ENCODE data around the gene SGK2. TPM values are rescaled to one million over a fixed set of nuclear protein-coding genes. Genes with fewer than 3 reads are reported as not detected.

SGK2 gene
- total RNA-seq, 2 donors from 2014 or later: 14.3 to 21.4 TPM

- DNase-seq (no peak), ATAC-seq (no peak)
- H3K27me3 ChIP-seq: no peaks in the 10 kb centered on the region
- intact Hi-C loops (cut with DNase I): no loop called here
- H3K27ac ChIP-seq: no peak overlapping the region
- 88 to 94% methylated on average over 4 to 10 of the region's 10 CpGs for WGBS, 2 donors
- peaks cover 0 to 27% of the 10 kb centered on the region in 2 donors for H3K36me3 ChIP-seq (replicated peaks in 1 of 2; ENCODE audit: insufficient read depth in 1 of 2, low read depth in 2 of 2)
- no peaks in the 10 kb centered on the region for H3K9me3 ChIP-seq
- peaks cover 10% of the 10 kb centered on the region for H3K4me1 ChIP-seq
- no peak overlapping the region for H3K4me3 ChIP-seq
- TF ChIP-seq CTCF (IDR thresholded peaks at IDR 0.05) (no peak), POLR2A (IDR thresholded peaks at IDR 0.05) (no peak)
These were observed 11.7 kb downstream of the SGK2 start for GRCh38 chr20:43570496-43570895.

GRCh38 chr20:43571310-43571709 lies 12.5 kb downstream of the SGK2 start:
- TF ChIP-seq POLR2A (IDR thresholded peaks at IDR 0.05): no peak
- no peak for TF ChIP-seq CTCF (IDR thresholded peaks at IDR 0.05)
- ATAC-seq (no peak), DNase-seq (no peak)
- Histone ChIP-seq H3K27me3 (no peaks in the 10 kb centered on the region), H3K4me3 (no peak overlapping the region), H3K9me3 (no peaks in the 10 kb centered on the region), H3K36me3 (replicated peaks in 1 of 2; ENCODE audit: insufficient read depth in 1 of 2, low read depth in 2 of 2) (peaks cover 0 to 27% of the 10 kb centered on the region in 2 donors), H3K4me1 (peaks cover 10% of the 10 kb centered on the region), H3K27ac (no peak overlapping the region)
- intact Hi-C loops (cut with DNase I): no loop called here
- 90 to 95% methylated on average over 3 of the region's 3 CpGs for WGBS, 2 donors

GRCh38 chr20:43571771-43572170 lies 12.9 kb downstream of the SGK2 start:
- Histone ChIP-seq H3K4me1 (peaks cover 10% of the 10 kb centered on the region), H3K9me3 (no peaks in the 10 kb centered on the region), H3K4me3 (no peak overlapping the region), H3K36me3 (replicated peaks in 1 of 2; ENCODE audit: insufficient read depth in 1 of 2, low read depth in 2 of 2) (peaks cover 0 to 28% of the 10 kb centered on the region in 2 donors), H3K27ac (no peak overlapping the region), H3K27me3 (no peaks in the 10 kb centered on the region)
- 82 to 84% methylated on average over 4 to 6 of the region's 6 CpGs for WGBS, 2 donors
- ATAC-seq (no peak), DNase-seq (no peak)
- TF ChIP-seq CTCF (IDR thresholded peaks at IDR 0.05): no peak
- TF ChIP-seq POLR2A (IDR thresholded peaks at IDR 0.05): no peak
- intact Hi-C loops (cut with DNase I): no loop called here

- Histone ChIP-seq H3K27ac (no peak overlapping the region), H3K4me1 (peaks cover 10% of the 10 kb centered on the region), H3K4me3 (no peak overlapping the region), H3K27me3 (no peaks in the 10 kb centered on the region), H3K36me3 (replicated peaks in 1 of 2; ENCODE audit: insufficient read depth in 1 of 2, low read depth in 2 of 2) (peaks cover 0 to 24% of the 10 kb centered on the region in 2 donors), H3K9me3 (no peaks in the 10 kb centered on the region)
- intact Hi-C loops (cut with DNase I): no loop called here
- ATAC-seq (no peak), DNase-seq (no peak)
- no peak for TF ChIP-seq CTCF (IDR thresholded peaks at IDR 0.05)
- no peak for TF ChIP-seq POLR2A (IDR thresholded peaks at IDR 0.05)
- 87 to 95% methylated on average over 8 of the region's 8 CpGs for WGBS, 2 donors
These were observed 14.1 kb downstream of the SGK2 start for GRCh38 chr20:43572891-43573290.

GRCh38 chr20:43576108-43576507 lies 17.3 kb downstream of the SGK2 start:
- DNase-seq: peak in 1 of 4 donors; percentile 20
- intact Hi-C loops (cut with DNase I): no loop called here
- peaks cover 0 to 5% of the 10 kb centered on the region in 2 donors for H3K36me3 ChIP-seq (replicated peaks in 1 of 2; ENCODE audit: insufficient read depth in 1 of 2, low read depth in 2 of 2)
- no peak for ATAC-seq
- H3K4me3 ChIP-seq: no peak overlapping the region
- no peaks in the 10 kb centered on the region for H3K4me1 ChIP-seq
- H3K27me3 ChIP-seq: no peaks in the 10 kb centered on the region
- TF ChIP-seq CTCF (IDR thresholded peaks at IDR 0.05) (no peak), POLR2A (IDR thresholded peaks at IDR 0.05) (no peak)
- H3K27ac ChIP-seq: no peak overlapping the region
- WGBS, 2 donors: 66 to 87% methylated on average over 5 to 10 of the region's 10 CpGs
- no peaks in the 10 kb centered on the region for H3K9me3 ChIP-seq
